GM21526 (cell line): ENCODE measurements around the gene SLC17A2.

Source experiments
- ATAC-seq: cut with Tn5 transposase; IDR thresholded peaks from one replicate; pipeline ENCODE4 v1.9.1; 2021; ENCODE audit warnings: moderate library complexity; ENCODE audit not compliant: unreplicated experiment, low FRiP score

The SLC17A2 gene

GRCh38 chr6:25889877-25890853 lies 40.3 kb downstream of the SLC17A2 start:
- no peak for ATAC-seq

- ATAC-seq = no peak
Measured at GRCh38 chr6:25888626-25889025, 41.9 kb downstream of the SLC17A2 start.

- no peak for ATAC-seq
Measured at GRCh38 chr6:25886066-25886465, 44.4 kb downstream of the SLC17A2 start.

DNA sequence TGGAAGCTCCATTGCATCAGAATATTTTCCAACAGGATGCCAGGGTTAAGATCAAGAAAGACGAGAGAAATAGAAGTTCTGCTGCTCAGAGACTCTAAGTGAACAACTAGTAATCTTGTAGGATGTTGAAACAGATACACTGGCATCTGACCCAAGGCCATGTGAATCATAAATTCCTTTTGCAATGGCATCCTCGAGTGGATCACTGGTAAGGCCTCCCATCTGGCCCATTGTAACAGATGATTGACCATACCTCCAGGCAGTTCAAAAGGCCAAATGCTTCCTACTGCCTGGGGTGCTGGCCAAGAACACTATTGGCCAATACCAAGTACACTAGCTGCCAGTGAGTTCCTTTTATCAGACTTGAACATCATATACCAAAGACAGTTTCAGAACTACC lies 46.5 kb downstream of the SLC17A2 start:
- no peak for ATAC-seq

DNA sequence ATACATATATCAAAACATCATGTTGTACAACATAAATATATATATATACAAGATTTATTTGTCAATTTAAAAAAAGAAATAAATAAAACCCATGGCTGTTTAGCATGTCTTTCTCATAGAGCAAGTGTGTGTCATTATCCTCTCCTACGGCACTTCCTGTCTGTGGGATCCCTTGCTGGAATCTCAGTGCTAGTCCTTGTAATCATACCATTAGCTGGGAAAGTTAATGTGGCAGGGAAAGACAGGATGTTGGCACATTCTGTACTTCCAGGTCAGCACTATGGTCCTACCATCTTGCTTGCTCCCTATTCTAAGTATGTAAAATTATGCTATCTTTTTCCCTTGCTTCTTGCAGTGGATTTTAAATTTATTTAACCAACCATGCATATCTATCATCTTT lies 47.0 kb downstream of the SLC17A2 start:
- ATAC-seq = no peak

- ATAC-seq = no peak
Measured at GRCh38 chr6:25882051-25882496, 48.4 kb downstream of the SLC17A2 start.

GRCh38 chr6:25880601-25881000 lies 49.9 kb downstream of the SLC17A2 start:
- ATAC-seq = no peak

- no peak for ATAC-seq
Measured at GRCh38 chr6:25878721-25879322, 51.7 kb downstream of the SLC17A2 start.

DNA sequence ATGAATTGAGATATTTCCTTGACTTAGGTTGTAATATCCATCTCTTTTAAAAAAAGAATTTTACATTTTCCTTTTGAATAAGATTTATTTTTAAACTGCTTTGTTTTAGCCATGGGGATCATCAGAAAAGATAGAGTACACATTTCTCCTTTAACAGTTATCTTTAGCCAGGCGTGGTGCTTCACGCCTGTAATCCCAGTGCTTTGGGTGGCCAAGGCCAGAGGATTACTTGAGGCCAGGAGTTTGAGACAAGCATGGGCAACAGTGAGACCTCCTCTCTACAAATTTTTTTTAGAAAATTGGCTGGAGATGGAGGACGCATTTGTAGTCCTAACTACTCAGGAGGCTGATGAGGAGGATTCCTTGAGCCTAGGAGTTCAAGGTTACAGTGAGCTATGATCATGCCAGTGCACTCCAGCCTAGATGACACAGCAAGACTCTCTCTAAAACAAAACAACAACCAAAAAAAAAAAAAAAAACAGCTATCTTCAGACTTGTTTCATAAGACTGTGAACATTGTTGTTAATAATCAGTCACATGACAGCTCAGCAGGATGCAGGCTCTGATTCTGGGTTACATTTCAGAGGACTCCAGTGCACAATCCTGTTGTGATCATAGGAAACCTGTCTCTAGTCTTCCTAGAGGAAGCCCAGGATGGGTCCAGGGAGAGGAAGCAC lies 54.4 kb downstream of the SLC17A2 start:
- no peak for ATAC-seq

- ATAC-seq = no peak
Measured at GRCh38 chr6:25875563-25875905, 55.0 kb downstream of the SLC17A2 start.

DNA sequence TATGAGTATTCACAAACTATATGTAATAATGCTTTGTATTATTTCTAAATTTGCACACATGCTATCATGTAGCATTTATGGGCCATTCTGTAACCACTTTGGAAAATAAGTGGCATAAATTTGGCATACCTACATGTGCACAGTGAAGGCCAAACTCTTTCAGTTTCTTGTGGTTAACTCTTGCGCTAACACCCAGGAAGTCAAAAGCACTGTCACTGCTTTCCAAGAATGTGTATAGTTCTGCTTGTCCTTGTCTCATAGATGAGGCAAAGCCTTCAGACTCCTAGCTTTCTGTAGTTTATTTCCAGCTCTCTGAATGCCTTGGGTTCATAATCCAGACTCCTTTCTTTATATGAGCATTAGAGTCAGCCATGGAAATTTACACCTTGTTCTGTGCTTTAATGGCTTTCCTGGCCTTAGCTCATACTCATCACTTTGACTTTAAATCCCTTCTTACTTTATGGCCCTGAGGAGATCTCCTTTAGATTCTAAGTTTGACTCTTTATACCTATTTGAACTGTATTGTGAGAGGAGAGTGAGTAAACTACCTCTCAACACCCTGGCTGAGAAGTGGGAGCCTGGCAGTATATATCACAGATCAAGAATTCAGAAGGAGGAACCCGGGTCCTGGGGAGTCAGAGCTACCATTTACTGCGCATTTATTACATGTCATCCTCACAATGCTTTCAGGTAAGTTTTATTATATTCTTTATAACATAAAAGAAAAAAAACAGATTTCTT lies 55.5 kb downstream of the SLC17A2 start:
- no peak for ATAC-seq

DNA sequence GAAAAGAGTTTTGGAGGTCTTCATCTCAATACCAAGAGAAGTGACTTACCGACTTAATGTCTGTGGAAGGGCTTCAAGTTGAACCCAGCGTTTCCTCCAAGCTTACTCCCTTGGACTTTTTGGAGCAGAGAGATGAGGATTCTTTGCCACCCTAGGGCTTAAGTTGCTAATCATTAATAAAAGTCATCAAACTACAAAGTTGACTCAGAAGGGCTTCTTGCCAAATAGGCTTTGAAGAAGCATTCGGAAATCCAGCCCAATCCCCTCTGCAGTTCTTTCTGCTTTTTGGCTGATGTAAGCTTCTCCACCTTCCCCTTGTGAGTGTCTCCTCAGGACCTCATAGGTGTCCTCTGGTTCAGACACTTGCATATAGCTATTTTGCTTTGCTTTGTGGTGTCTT lies 56.4 kb downstream of the SLC17A2 start, which contains the start of gene SLC17A3:
TSS of gene SLC17A3 (minus strand) at position 126 of the 400 bp plus-strand sequence. CDS start 5,856 bp downstream, outside the sequence.
- no peak for ATAC-seq

DNA sequence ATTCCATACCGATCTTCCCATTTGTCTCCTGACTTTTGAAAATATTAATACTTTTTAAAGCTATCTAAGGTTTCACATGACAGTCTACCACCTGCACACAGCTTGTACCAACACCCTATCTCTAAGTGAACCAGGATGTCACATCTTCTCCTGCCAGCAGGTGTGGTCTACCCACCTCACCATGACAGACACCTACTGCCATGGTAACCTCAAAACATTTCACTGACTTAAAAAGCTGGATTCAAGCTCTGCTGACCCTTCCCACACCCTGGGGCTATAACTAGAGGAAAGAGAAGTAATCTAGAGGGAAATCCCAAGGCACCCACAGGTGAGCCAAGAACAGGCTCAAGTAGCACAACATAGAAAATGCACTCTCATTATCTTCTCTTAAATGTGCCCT lies 57.7 kb downstream of the SLC17A2 start:
- ATAC-seq = no peak

- no peak for ATAC-seq
Measured at GRCh38 chr6:25869840-25870239, 60.7 kb downstream of the SLC17A2 start.

GRCh38 chr6:25868436-25869183 lies 61.9 kb downstream of the SLC17A2 start:
- ATAC-seq = no peak

DNA sequence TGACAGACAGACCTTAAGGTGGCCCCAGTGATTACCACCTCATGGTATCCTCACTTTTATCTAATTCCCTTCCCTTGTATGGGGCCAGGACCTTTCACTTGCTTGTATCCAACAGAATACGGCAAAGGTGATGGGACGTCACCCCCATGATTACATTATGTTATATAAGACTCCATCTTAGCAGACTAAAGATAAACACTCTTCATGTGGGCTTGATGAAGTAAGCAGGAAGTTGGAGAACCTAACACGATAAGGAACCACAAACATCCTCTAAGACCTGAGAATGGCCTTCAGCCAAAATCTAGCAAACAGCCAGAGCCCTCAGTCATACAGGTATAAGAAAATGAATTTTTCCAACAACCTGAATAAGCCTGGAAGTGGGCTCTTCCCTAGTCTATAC lies 64.5 kb downstream of the SLC17A2 start:
- ATAC-seq = no peak

DNA sequence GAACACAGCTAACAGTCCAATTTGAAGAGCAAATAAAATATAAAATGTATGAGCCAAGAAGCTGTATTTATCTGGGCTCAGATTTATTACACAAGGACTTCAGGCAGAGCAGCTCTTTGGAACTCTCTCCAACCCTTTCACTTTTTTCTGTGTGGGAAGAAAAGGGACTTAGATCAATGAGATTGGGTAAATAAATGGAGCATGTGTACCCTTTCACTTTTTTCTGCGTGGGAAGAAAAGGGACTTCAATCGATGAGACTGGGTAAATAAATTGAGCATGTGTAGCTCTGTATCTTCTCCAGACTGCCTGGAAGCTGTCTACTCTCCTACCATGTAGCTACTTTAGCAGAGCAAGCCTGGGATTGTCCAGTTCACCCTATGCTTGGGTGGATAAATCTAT lies 67.1 kb downstream of the SLC17A2 start:
- ATAC-seq = no peak
